K562 (cell line): Measurements from ENCODE around the gene TTC24. TPM values are rescaled to one million over a fixed set of nuclear protein-coding genes. Genes with fewer than 3 reads are reported as not detected.

ENCODE experiments used
- BRD4 ChIP-seq: fragments of 200-600 bp; sonication (generic); IDR thresholded peaks from 2 replicates; pipeline ENCODE4 v1.6.1; 2017; ENCODE audit warnings: inconsistent platforms
- CBX2 ChIP-seq: fragments of 200-600 bp; sonication (generic); IDR thresholded peaks from one replicate; pipeline ENCODE4 v1.6.1; 2012; ENCODE audit warnings: mild to moderate bottlenecking, low read length, inconsistent platforms; ENCODE audit not compliant: insufficient read depth, poor library complexity, severe bottlenecking
- CREBBP ChIP-seq: IDR thresholded peaks from one replicate; pipeline ENCODE4 v1.6.1; 2012; ENCODE audit warnings: low read depth, mild to moderate bottlenecking, control low read depth, inconsistent platforms, low read length
- DNMT1 ChIP-seq: fragments of 450-650 bp; IDR thresholded peaks from 2 replicates; pipeline ENCODE4 v1.6.1; 2016; ENCODE audit warnings: antibody characterized with exemption, mild to moderate bottlenecking
- ERF ChIP-seq: fragments of 450-650 bp; formaldehyde crosslinking; IDR thresholded peaks from 2 replicates; pipeline ENCODE4 v1.4.0; 2020; ENCODE audit warnings: mild to moderate bottlenecking, mixed read lengths
- FOXK1 ChIP-seq: sonication (generic); formaldehyde crosslinking; IDR thresholded peaks from 2 replicates; pipeline ENCODE4 v1.8.0; 2022; ENCODE audit warnings: missing genetic modification reagents, mild to moderate bottlenecking, borderline replicate concordance
- HIVEP1 ChIP-seq: fragments of 250-450 bp; sonication (Bioruptor Pico); IDR thresholded peaks from 2 replicates; pipeline ENCODE4 v1.4.0; 2020; ENCODE audit warnings: mild to moderate bottlenecking
- MBD2 ChIP-seq: sonication (generic); IDR thresholded peaks from 2 replicates; pipeline ENCODE4 v1.6.1; 2016; ENCODE audit warnings: low read depth, borderline replicate concordance
- PHF8 ChIP-seq: fragments of 200-600 bp; sonication (generic); IDR thresholded peaks from 2 replicates; pipeline ENCODE4 v1.6.1; 2012; ENCODE audit warnings: mixed run types, mild to moderate bottlenecking, inconsistent platforms, low read length, moderate library complexity, borderline replicate concordance
- RNF2 ChIP-seq: sonication (generic); IDR thresholded peaks from 2 replicates; pipeline ENCODE4 v1.6.1; 2016
- U2AF1 ChIP-seq: fragments of 200-400 bp; formaldehyde crosslinking; optimal IDR thresholded peaks from 2 replicates; pipeline ENCODE3; 2017; ENCODE audit warnings: mild to moderate bottlenecking, low read depth, low read length, moderate library complexity
- ZNF589 ChIP-seq: fragments of 200-800 bp; sonication (Bioruptor generic); IDR thresholded peaks from 2 replicates; pipeline ENCODE4 v1.6.1; 2016; ENCODE audit warnings: low read depth, missing genetic modification characterization, missing compliant biosample characterization
- polyA plus RNA-seq, 8 experiments: library from polyadenylated mRNA; depleted of rRNA in 4 of 8; stranded (reverse) in 5 of 8; unstranded in 3 of 8; fragments of >200 nt; fragmentation: Nextera tagmentation in 2 of 8; fragmentation: Illumina TruSeq in 1 of 8; extraction: Ambion mirVana in 2 of 8; extraction: Trizol in 1 of 8; gene quantifications; 2 replicates each; pipeline versions ENCODE4 v1.2.1 to v1.2.3, GENCODE V29; 2011 to 2014; ENCODE audit warnings: inconsistent platforms in 1 of 8, missing spikeins in 1 of 8
- total RNA-seq, 7 experiments: library from RNA; depleted of rRNA in 6 of 7; stranded (reverse); fragments of >200 nt in 6 of 7; fragmentation: Illumina TruSeq in 2 of 7; extraction: Trizol in 2 of 7; gene quantifications; 2 replicates each; pipeline versions ENCODE4 v1.2.1 to v1.2.3, GENCODE V29; 2011 to 2021; ENCODE audit warnings: low replicate concordance in 1 of 7
- TF ChIP-seq, protein P1 (sequence below), 2 experiments: fragments of 450-650 bp; formaldehyde crosslinking in 1 of 2; IDR thresholded peaks; 2 replicates each; pipeline versions ENCODE4 v1.4.0 to v1.6.1; 2014 to 2020; ENCODE audit warnings: mild to moderate bottlenecking in 2 of 2, borderline replicate concordance in 1 of 2, low read depth in 1 of 2
- TF ChIP-seq, protein P2 (sequence below): fragments of 250-450 bp; sonication (Bioruptor Pico); IDR thresholded peaks from 2 replicates; pipeline ENCODE4 v1.9.0; 2021; ENCODE audit warnings: mild to moderate bottlenecking, inconsistent platforms
- TF ChIP-seq, protein P3 (sequence below): fragments of 450-650 bp; IDR thresholded peaks from 2 replicates; pipeline ENCODE4 v1.6.1; 2016; ENCODE audit warnings: missing biosample characterization, missing genetic modification characterization

Gene TTC24
- total and polyA plus RNA-seq, 9 of the 15 experiments (the other 6 are each of a cell fraction or from before 2014, with no cell fraction given) = not detected

DNA sequence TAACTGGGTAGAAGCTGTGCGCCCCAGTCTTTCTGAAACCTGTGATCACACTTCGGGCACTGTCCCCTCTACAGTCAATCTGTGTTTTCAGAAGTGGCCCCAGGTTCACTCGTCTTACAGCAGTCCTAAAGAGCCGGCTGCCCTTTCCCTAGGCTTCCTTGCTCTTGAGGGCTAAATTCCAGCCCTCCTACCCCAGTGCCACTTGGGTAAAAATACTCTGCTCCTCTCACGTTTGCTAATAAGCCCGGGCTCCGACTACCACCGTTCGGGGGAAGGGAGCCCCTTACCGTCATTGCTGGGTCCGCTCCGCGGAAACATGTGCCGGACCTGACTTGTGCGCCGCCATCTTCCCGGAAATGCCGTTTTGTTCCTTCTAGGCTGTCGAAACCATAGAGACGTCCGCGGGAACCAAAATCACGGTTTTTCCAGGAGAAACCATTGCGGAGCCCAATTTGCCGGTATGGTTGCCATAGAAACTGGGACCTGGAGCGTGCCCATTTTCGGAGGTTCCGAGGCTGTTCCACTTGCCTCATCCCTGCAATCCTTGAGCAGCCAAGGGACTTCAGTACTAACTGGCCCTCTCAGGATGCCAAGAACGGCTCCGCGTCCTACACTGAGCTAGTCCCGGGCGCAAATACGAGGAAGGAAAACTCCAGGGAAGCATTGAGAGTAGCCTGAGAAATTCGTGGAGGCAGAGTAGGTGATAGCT is 21.8 kb downstream of the TTC24 start, which contains the start of gene GPATCH4 (continued):
- TF ChIP-seq, protein P1, sequence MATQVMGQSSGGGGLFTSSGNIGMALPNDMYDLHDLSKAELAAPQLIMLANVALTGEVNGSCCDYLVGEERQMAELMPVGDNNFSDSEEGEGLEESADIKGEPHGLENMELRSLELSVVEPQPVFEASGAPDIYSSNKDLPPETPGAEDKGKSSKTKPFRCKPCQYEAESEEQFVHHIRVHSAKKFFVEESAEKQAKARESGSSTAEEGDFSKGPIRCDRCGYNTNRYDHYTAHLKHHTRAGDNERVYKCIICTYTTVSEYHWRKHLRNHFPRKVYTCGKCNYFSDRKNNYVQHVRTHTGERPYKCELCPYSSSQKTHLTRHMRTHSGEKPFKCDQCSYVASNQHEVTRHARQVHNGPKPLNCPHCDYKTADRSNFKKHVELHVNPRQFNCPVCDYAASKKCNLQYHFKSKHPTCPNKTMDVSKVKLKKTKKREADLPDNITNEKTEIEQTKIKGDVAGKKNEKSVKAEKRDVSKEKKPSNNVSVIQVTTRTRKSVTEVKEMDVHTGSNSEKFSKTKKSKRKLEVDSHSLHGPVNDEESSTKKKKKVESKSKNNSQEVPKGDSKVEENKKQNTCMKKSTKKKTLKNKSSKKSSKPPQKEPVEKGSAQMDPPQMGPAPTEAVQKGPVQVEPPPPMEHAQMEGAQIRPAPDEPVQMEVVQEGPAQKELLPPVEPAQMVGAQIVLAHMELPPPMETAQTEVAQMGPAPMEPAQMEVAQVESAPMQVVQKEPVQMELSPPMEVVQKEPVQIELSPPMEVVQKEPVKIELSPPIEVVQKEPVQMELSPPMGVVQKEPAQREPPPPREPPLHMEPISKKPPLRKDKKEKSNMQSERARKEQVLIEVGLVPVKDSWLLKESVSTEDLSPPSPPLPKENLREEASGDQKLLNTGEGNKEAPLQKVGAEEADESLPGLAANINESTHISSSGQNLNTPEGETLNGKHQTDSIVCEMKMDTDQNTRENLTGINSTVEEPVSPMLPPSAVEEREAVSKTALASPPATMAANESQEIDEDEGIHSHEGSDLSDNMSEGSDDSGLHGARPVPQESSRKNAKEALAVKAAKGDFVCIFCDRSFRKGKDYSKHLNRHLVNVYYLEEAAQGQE (IDR thresholded peaks at IDR 0.05; ENCODE audit: borderline replicate concordance) = no peak
- TF ChIP-seq, protein P1 (CRISPR knock-in tag; IDR thresholded peaks at IDR 0.05; ENCODE audit: low read depth) = peak; percentile 36; the same call in 1 of the 2 replicates
- no peak for TF ChIP-seq FOXK1 (CRISPR knock-in tag)
- TF ChIP-seq HIVEP1 = no peak
- no peak for TF ChIP-seq U2AF1
- no peak for TF ChIP-seq DNMT1
- 0 out of 2 replicates have a peak, but pooled peaks have one; percentile 49 for TF ChIP-seq ERF
- no peak for TF ChIP-seq CBX2
- TF ChIP-seq RNF2 = no peak; the same call in 1 of the 2 replicates
- no peak for TF ChIP-seq ZNF589 (CRISPR knock-in tag)
- peak; percentile 90; the same call in 1 of the 2 replicates for TF ChIP-seq PHF8
- no peak for TF ChIP-seq BRD4
- TF ChIP-seq, protein P2, sequence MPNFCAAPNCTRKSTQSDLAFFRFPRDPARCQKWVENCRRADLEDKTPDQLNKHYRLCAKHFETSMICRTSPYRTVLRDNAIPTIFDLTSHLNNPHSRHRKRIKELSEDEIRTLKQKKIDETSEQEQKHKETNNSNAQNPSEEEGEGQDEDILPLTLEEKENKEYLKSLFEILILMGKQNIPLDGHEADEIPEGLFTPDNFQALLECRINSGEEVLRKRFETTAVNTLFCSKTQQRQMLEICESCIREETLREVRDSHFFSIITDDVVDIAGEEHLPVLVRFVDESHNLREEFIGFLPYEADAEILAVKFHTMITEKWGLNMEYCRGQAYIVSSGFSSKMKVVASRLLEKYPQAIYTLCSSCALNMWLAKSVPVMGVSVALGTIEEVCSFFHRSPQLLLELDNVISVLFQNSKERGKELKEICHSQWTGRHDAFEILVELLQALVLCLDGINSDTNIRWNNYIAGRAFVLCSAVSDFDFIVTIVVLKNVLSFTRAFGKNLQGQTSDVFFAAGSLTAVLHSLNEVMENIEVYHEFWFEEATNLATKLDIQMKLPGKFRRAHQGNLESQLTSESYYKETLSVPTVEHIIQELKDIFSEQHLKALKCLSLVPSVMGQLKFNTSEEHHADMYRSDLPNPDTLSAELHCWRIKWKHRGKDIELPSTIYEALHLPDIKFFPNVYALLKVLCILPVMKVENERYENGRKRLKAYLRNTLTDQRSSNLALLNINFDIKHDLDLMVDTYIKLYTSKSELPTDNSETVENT (CRISPR knock-in tag) = 0 out of 2 replicates have a peak, but pooled peaks have one; percentile 8
- TF ChIP-seq, protein P3, sequence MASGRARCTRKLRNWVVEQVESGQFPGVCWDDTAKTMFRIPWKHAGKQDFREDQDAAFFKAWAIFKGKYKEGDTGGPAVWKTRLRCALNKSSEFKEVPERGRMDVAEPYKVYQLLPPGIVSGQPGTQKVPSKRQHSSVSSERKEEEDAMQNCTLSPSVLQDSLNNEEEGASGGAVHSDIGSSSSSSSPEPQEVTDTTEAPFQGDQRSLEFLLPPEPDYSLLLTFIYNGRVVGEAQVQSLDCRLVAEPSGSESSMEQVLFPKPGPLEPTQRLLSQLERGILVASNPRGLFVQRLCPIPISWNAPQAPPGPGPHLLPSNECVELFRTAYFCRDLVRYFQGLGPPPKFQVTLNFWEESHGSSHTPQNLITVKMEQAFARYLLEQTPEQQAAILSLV (tag) = no peak
- no peak for TF ChIP-seq CREBBP
- TF ChIP-seq MBD2 = peak; percentile 52
